PC-3 (cell line): ENCODE measurements around the gene GHITM. TPM values are rescaled to one million over a fixed set of nuclear protein-coding genes. Genes with fewer than 3 reads are reported as not detected.
"Not testable (repeated sequence)": the region's sequence is repeated elsewhere in the genome, so short reads cannot be mapped to it uniquely, and the experiment has no call there.

Experiments used
- ATAC-seq: fragments of 200-7000 bp; cut with Tn5 transposase; 2 replicates; pipeline ENCODE4 v1.9.1; 2020; ENCODE audit warnings: mild to moderate bottlenecking, moderate library complexity
- BruUV-seq: library from RNA; stranded (reverse); fragments of 400-500 nt; replicated peaks from 2 replicates; lab custom pipeline; 2021; lab: Mats Ljungman, UMichigan
- CTCF ChIA-PET: fragments of 300-600 bp; sonication (Branson Sonifier 250); formaldehyde crosslinking; loops from one replicate; lab custom pipeline; 2022; ENCODE audit warnings: antibody characterized with exemption; lab: Charles Lee
- POLR2A ChIA-PET: fragments of 300-600 bp; sonication (Branson Sonifier 250); formaldehyde crosslinking; loops from one replicate; lab custom pipeline; 2022; ENCODE audit warnings: antibody characterized with exemption; ENCODE audit not compliant: unreplicated experiment; lab: Charles Lee
- DNase-seq: peaks from one replicate; pipeline ENCODE4 v3.0.0-alpha.2; 2015
- H2AFZ ChIP-seq: fragments of 300-600 bp; sonication (generic); 2 replicates; pipeline ENCODE4 v1.6.0; 2016; ENCODE audit warnings: antibody characterized with exemption, low read length
- H3F3A ChIP-seq: fragments of 300-600 bp; sonication (generic); one replicate; pipeline ENCODE4 v1.6.0; 2017; ENCODE audit warnings: antibody characterized with exemption, low read length, control low read depth, mild to moderate bottlenecking; ENCODE audit not compliant: unreplicated experiment
- H3K27ac ChIP-seq: fragments of 300-600 bp; sonication (generic); 2 replicates; pipeline ENCODE4 v1.5.1; 2016; ENCODE audit warnings: mild to moderate bottlenecking, low read length
- H3K27me3 ChIP-seq: fragments of 300-600 bp; sonication (generic); 2 replicates; pipeline ENCODE4 v1.6.1; 2016; ENCODE audit warnings: low read length, mixed read lengths
- H3K36me3 ChIP-seq: fragments of 300-600 bp; sonication (generic); 2 replicates; pipeline ENCODE4 v1.6.1; 2016; ENCODE audit warnings: low read depth, mixed run types, low read length, mixed read lengths
- H3K4me1 ChIP-seq: fragments of 300-600 bp; sonication (generic); 2 replicates; pipeline ENCODE4 v1.5.1; 2016; ENCODE audit warnings: low read length; ENCODE audit not compliant: insufficient read depth
- H3K4me2 ChIP-seq: fragments of 300-600 bp; sonication (generic); 2 replicates; pipeline ENCODE4 v1.6.0; 2016; ENCODE audit warnings: low read length
- H3K4me3 ChIP-seq: fragments of 300-600 bp; sonication (generic); 2 replicates; pipeline ENCODE4 v1.5.1; 2016; ENCODE audit warnings: mild to moderate bottlenecking, low read length, mixed read lengths
- H3K79me2 ChIP-seq: fragments of 300-600 bp; sonication (generic); 2 replicates; pipeline ENCODE4 v1.6.1; 2017; ENCODE audit warnings: low read length, mixed read lengths
- H3K9ac ChIP-seq: fragments of 300-600 bp; sonication (generic); 2 replicates; pipeline ENCODE4 v1.6.0; 2016; ENCODE audit warnings: mild to moderate bottlenecking, low read length
- H3K9me2 ChIP-seq: fragments of 300-600 bp; sonication (generic); replicated peaks from 2 replicates; pipeline ENCODE4 v1.6.1; 2016; ENCODE audit warnings: mixed run types, low read length, mixed read lengths
- H3K9me3 ChIP-seq: fragments of 300-600 bp; sonication (generic); 2 replicates; pipeline ENCODE4 v1.6.1; 2016; ENCODE audit warnings: low read length, mixed read lengths
- H4K20me1 ChIP-seq: fragments of 300-600 bp; sonication (generic); 2 replicates; pipeline ENCODE4 v1.6.1; 2016; ENCODE audit warnings: low read length, mixed read lengths
- CTCF ChIP-seq: fragments of 300-600 bp; sonication (generic); conservative IDR thresholded peaks from 2 replicates; pipeline ENCODE4 v1.5.1; 2017; ENCODE audit warnings: antibody characterized with exemption, low read depth, mild to moderate bottlenecking, low read length
- EZH2 ChIP-seq: fragments of 300-600 bp; sonication (generic); IDR thresholded peaks from one replicate; pipeline ENCODE4 v1.6.1; 2017; ENCODE audit warnings: antibody characterized with exemption, mild to moderate bottlenecking, low read length; ENCODE audit not compliant: unreplicated experiment
- EZH2phosphoT487 ChIP-seq: fragments of 300-600 bp; sonication (generic); IDR thresholded peaks from 2 replicates; pipeline ENCODE4 v1.6.1; 2018; ENCODE audit warnings: mild to moderate bottlenecking, antibody characterized with exemption, low read length, borderline replicate concordance
- intact Hi-C: fragments of 100-400 bp; cut with micrococcal nuclease; formaldehyde crosslinking; loops from 2 replicates; pipeline ENCODE4 v1.9.0; 2023
- total RNA-seq: library from RNA; depleted of rRNA; stranded (reverse); fragments of >200 nt; gene quantifications from 2 replicates; pipeline ENCODE4 v1.2.3, GENCODE V29; 2014

Gene GHITM
- total RNA-seq, 1 experiment from 2014 or later: 211 TPM

- H3K4me2 ChIP-seq: no peak overlapping the region
- no TSS peak for BruUV-seq
- TF ChIP-seq EZH2 (no peak), CTCF (no peak), EZH2phosphoT487 (no peak)
- no peaks in the 10 kb centered on the region for H3K9me3 ChIP-seq
- H4K20me1 ChIP-seq: no peaks in the 10 kb centered on the region
- ATAC-seq (no peak), DNase-seq (no peak)
- ChIA-PET POLR2A (no interaction called here), CTCF (interaction anchor here (0.6 kb wide), 1 partner anchor 40 kb away, joined by 4 read pairs; no protein-coding TSS in a partner anchor)
- no peaks in the 10 kb centered on the region for H3K4me1 ChIP-seq
- H3K79me2 ChIP-seq: no peaks in the 10 kb centered on the region
- no peaks in the 10 kb centered on the region for H3K9me2 ChIP-seq
- H3K4me3 ChIP-seq: no peak overlapping the region
- no peak overlapping the region for H3K27ac ChIP-seq
- H2AFZ ChIP-seq: no peak overlapping the region
- H3K36me3 ChIP-seq: no peaks in the 10 kb centered on the region
- H3K9ac ChIP-seq: no peak overlapping the region
- H3K27me3 ChIP-seq: no peaks in the 10 kb centered on the region
- intact Hi-C loops: no loop called here
- H3F3A ChIP-seq: no peaks in the 10 kb centered on the region
Observed at GRCh38 chr10:84164442-84164841, 25.1 kb downstream of the GHITM start.

- H3K27ac ChIP-seq: no peak overlapping the region
- H4K20me1 ChIP-seq: no peaks in the 10 kb centered on the region
- H3K9me3 ChIP-seq: no peaks in the 10 kb centered on the region
- no peak overlapping the region for H3K4me3 ChIP-seq
- H3K4me1 ChIP-seq: no peaks in the 10 kb centered on the region
- no peaks in the 10 kb centered on the region for H3K27me3 ChIP-seq
- intact Hi-C loops: no loop called here
- POLR2A ChIA-PET: no interaction called here
- no peaks in the 10 kb centered on the region for H3K36me3 ChIP-seq
- no peak overlapping the region for H2AFZ ChIP-seq
- ATAC-seq (no peak), DNase-seq (no peak)
- H3F3A ChIP-seq: no peaks in the 10 kb centered on the region
- H3K79me2 ChIP-seq: no peaks in the 10 kb centered on the region
- H3K9ac ChIP-seq: no peak overlapping the region
- TF ChIP-seq EZH2phosphoT487 (no peak), EZH2 (no peak), CTCF (no peak)
- CTCF ChIA-PET: interaction anchor here (0.5 kb wide), 1 partner anchor 140 kb away, joined by 5 read pairs; no protein-coding TSS in a partner anchor
- BruUV-seq: no TSS peak
- H3K9me2 ChIP-seq: no peaks in the 10 kb centered on the region
- H3K4me2 ChIP-seq: no peak overlapping the region
Observed at GRCh38 chr10:84166620-84167288, 27.4 kb downstream of the GHITM start.

DNA sequence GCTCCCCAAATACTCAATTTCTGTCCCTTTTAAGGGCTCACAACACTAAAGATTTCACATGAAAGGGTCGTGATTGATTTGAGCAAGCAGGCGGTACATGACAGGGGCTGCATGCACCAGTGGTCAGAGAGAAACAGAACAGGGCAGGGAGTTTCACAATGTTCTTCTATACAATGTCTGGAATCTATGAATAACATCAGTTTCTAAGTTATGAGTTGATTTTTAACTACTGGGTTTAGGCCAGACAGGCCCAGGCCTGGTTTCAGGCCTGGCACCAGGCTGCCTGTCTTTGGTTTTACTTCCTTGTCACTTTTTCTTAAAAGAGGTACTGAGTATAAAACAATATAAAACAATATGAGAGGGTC is 28.0 kb downstream of the GHITM start:
- CTCF ChIA-PET: interaction anchor here (0.5 kb wide), 1 partner anchor 141 kb away, joined by 5 read pairs; no protein-coding TSS in a partner anchor
- H3K36me3 ChIP-seq, H2AFZ ChIP-seq, H3K4me1 ChIP-seq, BruUV-seq, H3K9me2 ChIP-seq, H3K27me3 ChIP-seq, H3K4me3 ChIP-seq, intact Hi-C loops, H4K20me1 ChIP-seq, POLR2A ChIA-PET, DNase-seq, H3K9me3 ChIP-seq, H3K27ac ChIP-seq, ATAC-seq, H3F3A ChIP-seq, H3K9ac ChIP-seq, H3K79me2 ChIP-seq, H3K4me2 ChIP-seq: not testable (repeated sequence)

DNA sequence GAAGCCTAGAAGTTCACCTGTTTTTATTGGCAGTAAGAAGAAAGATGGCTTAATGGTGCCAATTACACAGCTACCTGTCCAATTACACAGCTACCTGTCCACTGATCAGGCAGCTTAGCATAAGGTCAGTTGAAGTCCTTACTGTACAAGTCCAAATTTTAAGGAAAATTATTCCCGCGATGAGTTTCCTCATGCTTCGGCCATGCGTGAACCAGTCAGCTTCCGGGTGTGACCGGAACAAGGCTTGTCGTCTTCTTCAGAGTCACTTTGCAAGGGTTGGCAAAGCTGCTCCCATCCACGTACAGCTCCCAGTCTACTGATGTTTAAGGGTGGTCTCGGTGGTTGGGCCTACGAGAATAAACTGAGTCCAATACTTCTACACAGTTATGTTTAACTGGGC is 29.1 kb downstream of the GHITM start:
- POLR2A ChIA-PET, H3K27ac ChIP-seq, H3K9me3 ChIP-seq, BruUV-seq, H3K27me3 ChIP-seq, H2AFZ ChIP-seq, H3K9me2 ChIP-seq, H3K9ac ChIP-seq, H3K36me3 ChIP-seq, intact Hi-C loops, H3K4me3 ChIP-seq, DNase-seq, H3K4me1 ChIP-seq, CTCF ChIA-PET, H3K79me2 ChIP-seq, H4K20me1 ChIP-seq, ATAC-seq, H3K4me2 ChIP-seq, H3F3A ChIP-seq: not testable (repeated sequence)

GRCh38 chr10:84171237-84171636 is 31.9 kb downstream of the GHITM start:
- H2AFZ ChIP-seq: not testable (repeated sequence)

More at GRCh38 chr10:84171237-84171636, 31.9 kb downstream of the GHITM start:
- H3K27me3 ChIP-seq, H3K9ac ChIP-seq, POLR2A ChIA-PET, H3K36me3 ChIP-seq, DNase-seq, BruUV-seq, H3K4me2 ChIP-seq, H4K20me1 ChIP-seq, CTCF ChIA-PET, intact Hi-C loops, H3F3A ChIP-seq, H3K27ac ChIP-seq, H3K4me3 ChIP-seq, H3K9me2 ChIP-seq, H3K79me2 ChIP-seq, ATAC-seq, H3K4me1 ChIP-seq, H3K9me3 ChIP-seq: not testable (repeated sequence)
